ENCODE results near the gene BLOC1S5. TPM values are rescaled to one million over a fixed set of nuclear protein-coding genes. Genes with fewer than 3 reads are reported as not detected.

The BLOC1S5 gene
- total RNA-seq: 10.7 TPM
- long read RNA-seq, transcript BLOC1S5-202 (5 exons, 2,684 nt): major isoform, 11 of 13 reads
- long read RNA-seq, partial matches to known transcripts: 0 of 13 reads
- long read RNA-seq, other reads (novel, unspliced or antisense): 2 of 13 reads

- H3K9me3 ChIP-seq: no peaks in the 10 kb centered on the region
- H3K36me3 ChIP-seq: peaks cover 27% of the 10 kb centered on the region
- peaks cover 4% of the 10 kb centered on the region for H3K4me1 ChIP-seq
- peak; percentile 98 for ATAC-seq
- H3K27me3 ChIP-seq: no peaks in the 10 kb centered on the region
- peak; percentile 97 for DNase-seq
- H3K4me3 ChIP-seq: peak within 1 kb of the TSS; percentile 89
- H3K27ac ChIP-seq: peak within 1 kb of the TSS; percentile 82
- TF ChIP-seq CTCF (IDR thresholded peaks at IDR 0.05): peak; percentile 21
- intact Hi-C loops (cut with DNase I): no loop called here
Observed at GRCh38 chr6:8063761-8064637, at the start of gene BLOC1S5. TSS of gene BLOC1S5 (minus strand) at chr6:8064389. CDS start at chr6:8064376, 13 bp downstream.

GRCh38 chr6:8113131-8113654, 49.0 kb upstream of the BLOC1S5 start:
- H3K27me3 ChIP-seq: no peaks in the 10 kb centered on the region
- no peak overlapping the region for H3K4me3 ChIP-seq
- no peak for TF ChIP-seq CTCF (IDR thresholded peaks at IDR 0.05)
- no peak for ATAC-seq
- no peak for DNase-seq
- H3K4me1 ChIP-seq: no peaks in the 10 kb centered on the region
- intact Hi-C loops (cut with DNase I): no loop called here
- no peaks in the 10 kb centered on the region for H3K36me3 ChIP-seq
- no peak overlapping the region for H3K27ac ChIP-seq
- H3K9me3 ChIP-seq: no peaks in the 10 kb centered on the region

- no peak for ATAC-seq
Observed at GRCh38 chr6:8110725-8111124, 46.5 kb upstream of the BLOC1S5 start.

GRCh38 chr6:8110117-8110721, 46.0 kb upstream of the BLOC1S5 start:
- no peak overlapping the region for H3K27ac ChIP-seq
- H3K27me3 ChIP-seq: no peaks in the 10 kb centered on the region
- ATAC-seq (no peak), DNase-seq (no peak)
- no peaks in the 10 kb centered on the region for H3K9me3 ChIP-seq
- H3K36me3 ChIP-seq: no peaks in the 10 kb centered on the region
- intact Hi-C loops (cut with DNase I): no loop called here
- no peak overlapping the region for H3K4me3 ChIP-seq
- no peaks in the 10 kb centered on the region for H3K4me1 ChIP-seq
- TF ChIP-seq CTCF (IDR thresholded peaks at IDR 0.05): no peak

More at GRCh38 chr6:8110725-8111124, 46.5 kb upstream of the BLOC1S5 start:
- no peaks in the 10 kb centered on the region for H3K4me1 ChIP-seq
- intact Hi-C loops (cut with DNase I): no loop called here
- no peaks in the 10 kb centered on the region for H3K36me3 ChIP-seq
- H3K4me3 ChIP-seq: no peak overlapping the region
- no peak for DNase-seq
- H3K27me3 ChIP-seq: no peaks in the 10 kb centered on the region
- TF ChIP-seq CTCF (IDR thresholded peaks at IDR 0.05): no peak
- no peak overlapping the region for H3K27ac ChIP-seq
- no peaks in the 10 kb centered on the region for H3K9me3 ChIP-seq

- no peak for ATAC-seq
- H3K4me1 ChIP-seq: no peaks in the 10 kb centered on the region
Observed at GRCh38 chr6:8108759-8109539, 44.8 kb upstream of the BLOC1S5 start.

More at GRCh38 chr6:8108759-8109539, 44.8 kb upstream of the BLOC1S5 start:
- TF ChIP-seq CTCF (IDR thresholded peaks at IDR 0.05): no peak
- intact Hi-C loops (cut with DNase I): no loop called here
- H3K9me3 ChIP-seq: no peaks in the 10 kb centered on the region
- H3K27ac ChIP-seq: no peak overlapping the region
- H3K36me3 ChIP-seq: no peaks in the 10 kb centered on the region
- DNase-seq: no peak
- H3K27me3 ChIP-seq: no peaks in the 10 kb centered on the region
- no peak overlapping the region for H3K4me3 ChIP-seq

All from upper lobe of right lung (tissue), 1 donor.